NCI-H510A (cell line): ENCODE measurements around the gene NELFB.
A peak's percentile ranks its signal among the peaks of the same experiment; 100 is the strongest.

Source experiments
- DNase-seq: peaks from one replicate; lab custom pipeline; 2025; lab: John Stamatoyannopoulos, UW

NELFB gene

DNA sequence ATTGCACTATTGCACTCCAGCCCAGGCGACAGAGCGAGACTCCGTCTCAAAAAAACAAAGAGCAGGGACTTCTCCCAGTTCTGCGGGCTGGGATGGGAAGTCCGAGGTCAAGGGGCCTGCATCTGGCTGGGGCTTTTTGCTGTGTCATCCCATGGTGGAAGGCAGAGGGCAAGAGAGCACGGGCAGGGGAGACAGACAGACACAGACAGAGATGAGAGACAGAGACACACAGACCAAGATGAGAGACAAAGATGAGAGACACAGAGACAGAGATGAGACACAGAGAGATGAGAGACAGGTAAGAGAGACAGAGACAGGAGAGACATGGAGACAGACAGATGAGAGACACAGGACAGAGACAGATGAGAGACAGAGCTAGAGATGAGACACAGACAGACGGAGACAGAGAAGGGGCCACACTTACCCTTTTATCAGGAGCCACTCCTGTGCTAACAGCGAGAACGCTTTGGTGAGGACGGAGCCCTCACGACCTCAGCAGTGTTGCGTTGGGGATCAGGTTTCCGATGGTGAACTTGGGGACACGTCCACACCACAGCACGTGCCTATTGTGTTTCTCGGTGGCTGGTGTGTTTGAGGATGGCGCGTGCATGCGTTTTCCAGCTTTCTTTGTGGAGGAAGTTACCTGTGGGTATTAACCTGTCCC is 13.5 kb downstream of the NELFB start:
- no peak for DNase-seq

DNA sequence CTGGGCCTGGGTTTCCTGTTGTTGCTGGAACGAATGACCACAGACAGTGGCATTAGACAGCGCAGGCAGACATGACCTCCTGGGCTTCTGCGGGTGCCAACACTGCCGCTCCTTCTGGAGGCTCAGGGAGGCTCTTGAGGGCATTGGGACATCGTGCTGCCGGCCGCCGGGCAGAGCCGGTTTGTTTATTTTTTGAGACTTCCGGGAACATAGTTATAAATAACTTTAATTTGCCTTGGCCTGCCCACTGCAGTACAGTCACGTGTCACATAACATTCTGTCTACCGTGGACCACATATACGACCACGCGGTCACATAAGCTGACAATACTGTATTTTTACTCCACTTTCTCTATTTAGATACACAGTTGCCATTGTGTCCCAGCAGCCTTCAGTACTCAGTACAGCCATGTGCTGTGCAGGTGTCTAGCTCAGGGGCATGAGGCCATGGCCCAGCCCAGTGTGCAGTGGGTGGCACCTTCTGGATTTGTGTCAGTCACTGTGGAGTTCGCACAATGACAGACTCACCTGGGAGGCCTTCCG is 14.2 kb downstream of the NELFB start:
- DNase-seq: no peak

DNA sequence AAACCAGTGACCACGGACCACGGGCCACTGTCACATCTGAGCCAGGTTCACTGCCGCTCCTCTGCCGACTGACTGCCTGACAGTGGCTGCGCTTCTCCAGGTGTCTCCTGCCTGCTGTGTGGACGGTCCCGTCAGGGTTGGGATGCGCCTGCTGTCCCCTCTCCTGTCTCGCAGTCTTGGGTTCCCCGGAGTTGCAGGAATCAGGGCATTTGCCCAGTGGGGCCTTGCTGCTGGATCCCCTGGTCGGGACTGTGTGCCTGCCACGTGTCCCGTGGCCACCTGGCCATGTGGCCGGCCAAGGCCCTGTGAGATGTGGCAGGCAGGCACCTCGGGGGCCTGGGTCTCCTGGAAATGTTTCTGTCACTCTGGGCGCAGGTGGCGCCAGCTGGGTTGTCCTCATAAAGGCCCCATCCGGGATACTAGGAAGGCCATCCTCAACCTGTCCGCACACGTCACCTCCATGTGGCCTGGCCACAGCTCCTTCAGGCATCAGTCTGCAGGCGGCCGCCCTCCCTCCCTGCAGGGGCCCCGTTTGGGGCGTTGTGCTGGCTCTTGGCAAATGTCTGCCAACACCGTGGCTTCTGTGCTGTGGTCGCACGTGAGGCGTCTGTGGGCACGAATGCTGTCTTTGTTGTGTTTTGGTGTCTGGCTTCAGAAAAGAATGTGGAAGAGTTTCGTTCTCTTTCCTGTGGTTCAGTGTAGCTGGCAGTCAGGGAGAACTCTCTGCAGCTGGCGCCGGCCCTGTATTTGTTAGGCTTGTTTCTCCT is 16.0 kb downstream of the NELFB start:
- no peak for DNase-seq

DNA sequence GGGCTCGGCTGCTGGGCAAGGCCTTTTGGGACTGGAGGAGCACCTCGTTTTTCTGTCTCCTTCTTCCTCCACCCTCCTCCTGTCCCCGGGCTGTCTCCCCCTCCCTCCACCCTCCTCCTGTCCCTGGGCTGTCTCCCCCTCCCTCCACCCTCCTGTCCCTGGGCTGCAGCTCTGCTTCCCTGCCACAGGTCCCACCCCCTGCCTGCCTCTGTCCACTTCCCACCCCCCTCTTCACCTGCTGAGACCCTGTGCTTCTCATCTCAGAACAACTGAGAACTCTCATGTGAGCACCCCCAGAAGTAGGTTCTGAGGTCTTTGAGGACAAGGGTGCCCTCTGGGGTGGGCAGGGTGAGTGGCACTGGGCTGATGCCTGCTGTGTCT is 16.6 kb downstream of the NELFB start:
- no peak for DNase-seq

DNA sequence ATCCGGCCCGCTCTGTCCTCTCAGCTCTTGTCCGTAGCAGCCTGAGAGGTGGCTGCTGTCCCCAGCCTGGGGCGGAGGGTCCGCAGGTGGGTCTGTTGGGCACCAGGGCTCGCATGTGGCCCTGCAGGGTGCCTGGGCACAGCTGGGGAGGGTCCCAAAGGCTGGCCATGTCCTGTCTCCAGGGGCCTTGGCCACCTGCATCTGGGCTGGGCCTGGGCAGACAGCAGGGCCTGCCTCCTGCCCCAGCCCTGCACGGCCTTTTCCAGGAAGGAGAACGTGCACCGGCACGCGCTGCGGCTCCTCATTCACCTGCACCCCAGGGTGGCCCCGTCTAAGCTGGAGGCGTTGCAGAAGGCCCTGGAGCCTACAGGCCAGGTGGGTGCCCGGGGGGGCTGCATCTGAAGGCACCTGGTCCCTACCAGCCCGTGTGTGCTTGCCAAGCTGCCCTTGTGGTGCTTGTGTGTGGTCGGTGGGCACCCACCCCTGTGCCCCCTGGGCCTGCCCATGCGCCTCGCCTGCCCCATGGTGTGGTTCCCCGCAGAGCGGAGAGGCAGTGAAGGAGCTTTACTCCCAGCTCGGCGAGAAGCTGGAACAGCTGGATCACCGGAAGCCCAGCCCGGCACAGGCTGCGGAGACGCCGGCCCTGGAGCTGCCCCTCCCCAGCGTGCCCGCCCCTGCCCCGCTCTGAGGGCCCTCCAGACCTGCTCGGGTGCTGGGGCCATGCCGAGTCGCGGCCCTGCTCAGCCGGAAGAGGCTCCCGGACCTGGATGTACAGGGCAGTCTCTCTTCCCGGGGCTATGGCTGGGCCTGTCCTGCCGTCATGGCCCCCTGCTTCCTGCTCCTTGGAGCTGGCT is 17.3 kb downstream of the NELFB start:
- DNase-seq: peak; percentile 55

DNA sequence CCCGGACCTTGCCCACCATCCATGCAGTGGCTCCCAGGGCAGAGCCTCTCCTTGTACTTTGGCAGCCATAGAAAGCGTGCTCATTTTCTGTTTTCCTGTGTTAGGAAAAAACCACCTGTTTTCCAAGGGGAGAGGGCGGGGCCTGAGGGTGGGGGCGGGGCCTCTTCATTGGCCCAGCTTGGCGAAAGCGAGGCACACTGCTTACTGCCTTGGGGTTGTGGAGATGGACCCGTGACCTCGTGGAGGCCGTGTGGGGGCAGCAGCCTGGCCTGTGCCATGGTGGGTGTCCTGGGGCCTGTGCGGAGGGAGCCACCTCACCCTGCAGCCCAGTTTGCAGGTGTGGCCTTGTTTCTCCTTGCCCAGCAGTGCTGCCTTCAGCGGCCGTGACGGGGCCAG is 18.0 kb downstream of the NELFB start:
- no peak for DNase-seq

DNA sequence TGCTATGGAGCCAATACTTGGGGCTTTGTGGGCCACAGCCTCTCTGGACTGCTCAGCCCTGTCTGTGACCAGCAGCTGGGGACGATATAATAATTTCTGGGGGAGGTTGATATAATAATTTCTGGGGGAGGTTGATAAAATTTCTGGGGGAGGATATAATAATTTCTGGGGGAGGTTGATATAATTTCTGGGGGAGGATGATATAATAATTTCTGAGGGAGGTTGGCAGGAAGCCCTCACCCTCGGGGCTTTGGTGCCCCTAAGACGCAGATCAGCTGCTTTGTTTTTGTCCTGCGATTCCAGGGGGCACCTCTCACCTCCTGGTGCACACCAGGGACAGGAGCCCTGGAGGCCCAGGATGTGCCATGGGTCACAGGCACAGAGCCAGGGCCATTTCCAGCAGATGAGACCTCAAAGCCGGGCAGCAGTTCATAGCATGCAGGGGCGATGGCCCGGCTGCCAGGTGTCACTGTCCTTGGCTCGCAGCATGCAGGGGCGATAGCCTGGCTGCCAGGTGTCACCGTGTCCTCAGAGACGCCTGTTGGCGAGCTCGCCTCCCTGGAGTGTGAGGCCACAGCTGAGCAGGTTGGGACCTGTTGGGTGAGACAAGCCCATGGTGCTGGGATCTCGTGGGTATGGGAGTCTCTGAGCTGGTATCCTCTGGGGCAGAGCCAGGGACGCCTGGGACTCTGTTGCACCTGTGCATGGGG is 18.6 kb downstream of the NELFB start:
- DNase-seq: peak; percentile 89

DNA sequence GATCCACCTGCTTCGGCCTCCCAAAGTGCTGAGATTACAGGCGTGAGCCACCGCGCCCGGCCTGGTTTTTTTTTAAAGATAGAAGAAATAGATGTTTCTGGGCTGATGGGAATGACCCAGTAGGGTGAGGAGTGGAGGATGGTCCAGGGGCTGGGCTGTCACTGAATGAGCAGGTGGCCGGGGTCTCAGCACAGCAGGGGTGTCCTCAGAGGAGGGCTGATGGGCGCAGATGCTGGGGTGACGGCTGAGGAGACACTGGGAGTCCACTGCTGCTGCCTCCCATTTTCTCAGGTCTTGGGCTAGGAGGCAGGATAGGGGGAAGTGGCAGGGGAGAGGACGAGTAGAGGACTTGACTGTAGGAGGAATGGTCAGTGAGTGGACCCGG is 20.1 kb downstream of the NELFB start:
- no peak for DNase-seq

DNA sequence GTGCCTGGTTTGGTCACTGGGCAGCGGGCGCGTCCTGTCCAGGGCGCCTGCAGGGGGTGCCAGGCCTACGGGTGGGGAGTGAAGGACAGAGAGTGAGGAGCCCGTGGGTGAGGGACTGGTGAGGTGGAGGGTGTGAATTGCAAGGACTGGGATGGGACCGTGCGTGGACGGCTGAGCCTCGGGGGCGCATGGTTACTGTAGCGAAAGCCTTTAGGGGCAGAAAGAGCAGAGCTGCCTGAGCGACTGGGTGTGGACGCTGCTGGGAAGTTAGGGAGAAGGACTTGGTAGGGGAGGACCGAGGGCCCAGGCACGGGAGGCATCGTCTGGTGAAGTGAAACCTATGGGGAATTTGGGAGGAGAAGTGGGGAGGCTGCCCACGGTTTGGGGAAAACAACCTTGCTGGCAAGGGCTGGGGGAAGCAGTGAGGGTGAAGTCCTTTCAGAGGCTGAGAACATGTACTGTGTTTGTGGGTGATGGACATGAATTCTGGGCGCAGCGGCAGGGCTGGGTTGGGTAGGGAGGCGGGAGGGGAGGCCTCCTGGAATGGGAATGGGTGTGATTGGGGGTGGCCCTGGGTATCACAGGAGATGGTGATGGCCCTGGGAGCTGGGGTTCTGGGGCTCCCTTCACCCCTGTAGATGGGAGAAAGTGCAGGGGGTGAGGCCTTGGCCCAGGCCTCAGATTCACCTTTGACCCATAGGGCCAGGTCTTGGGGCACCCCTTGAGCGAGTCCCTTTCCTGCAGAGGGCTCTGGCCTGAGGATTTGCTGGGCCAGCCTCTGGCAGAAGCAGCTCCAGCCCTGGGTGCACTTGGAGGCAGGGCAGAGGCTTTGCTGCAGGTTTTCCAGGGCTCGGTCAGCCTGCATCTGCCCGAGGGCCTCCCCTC is 20.7 kb downstream of the NELFB start:
- no peak for DNase-seq

DNA sequence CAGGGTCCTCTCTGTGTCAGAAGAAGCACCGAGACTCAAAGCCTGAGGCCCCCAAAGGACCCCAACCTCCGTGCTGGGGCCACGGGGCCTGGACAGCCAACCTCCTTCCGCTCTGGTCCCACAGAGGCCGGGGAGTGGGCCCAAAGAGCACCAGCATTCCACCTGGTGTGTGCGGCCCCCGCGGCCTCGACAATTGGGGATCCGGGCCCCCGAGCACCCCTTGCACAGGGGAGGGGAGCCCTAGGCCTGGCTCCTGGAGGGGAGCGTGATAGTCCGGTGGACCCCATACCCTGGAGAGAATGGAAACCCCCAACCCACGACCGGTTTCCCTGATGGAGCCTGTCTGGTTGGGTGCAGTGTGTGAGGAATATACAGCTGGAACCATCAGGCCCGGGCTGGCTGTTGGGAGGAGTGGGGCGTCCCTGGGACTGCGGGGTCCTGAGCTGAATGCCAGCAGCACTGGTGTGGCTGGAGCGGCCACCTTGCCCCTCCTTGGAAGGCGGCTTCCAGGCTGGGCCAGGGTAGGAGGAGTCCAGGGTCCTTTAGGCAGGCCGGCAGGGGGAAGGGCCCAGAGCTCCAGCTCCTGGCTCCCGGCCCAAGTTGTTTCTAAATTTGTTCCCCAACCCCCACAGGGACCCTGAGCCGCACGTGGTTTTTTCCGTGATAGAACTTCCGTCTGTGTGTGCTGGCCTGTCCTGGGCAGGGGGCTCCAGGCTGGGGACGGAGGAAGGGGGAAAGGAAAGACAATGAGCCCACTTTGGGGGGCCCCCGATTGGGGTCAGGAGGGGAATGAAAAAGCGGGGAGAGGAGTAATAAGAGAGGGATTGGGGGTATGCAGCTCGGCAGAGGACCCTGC is 21.6 kb downstream of the NELFB start:
- no peak for DNase-seq

DNA sequence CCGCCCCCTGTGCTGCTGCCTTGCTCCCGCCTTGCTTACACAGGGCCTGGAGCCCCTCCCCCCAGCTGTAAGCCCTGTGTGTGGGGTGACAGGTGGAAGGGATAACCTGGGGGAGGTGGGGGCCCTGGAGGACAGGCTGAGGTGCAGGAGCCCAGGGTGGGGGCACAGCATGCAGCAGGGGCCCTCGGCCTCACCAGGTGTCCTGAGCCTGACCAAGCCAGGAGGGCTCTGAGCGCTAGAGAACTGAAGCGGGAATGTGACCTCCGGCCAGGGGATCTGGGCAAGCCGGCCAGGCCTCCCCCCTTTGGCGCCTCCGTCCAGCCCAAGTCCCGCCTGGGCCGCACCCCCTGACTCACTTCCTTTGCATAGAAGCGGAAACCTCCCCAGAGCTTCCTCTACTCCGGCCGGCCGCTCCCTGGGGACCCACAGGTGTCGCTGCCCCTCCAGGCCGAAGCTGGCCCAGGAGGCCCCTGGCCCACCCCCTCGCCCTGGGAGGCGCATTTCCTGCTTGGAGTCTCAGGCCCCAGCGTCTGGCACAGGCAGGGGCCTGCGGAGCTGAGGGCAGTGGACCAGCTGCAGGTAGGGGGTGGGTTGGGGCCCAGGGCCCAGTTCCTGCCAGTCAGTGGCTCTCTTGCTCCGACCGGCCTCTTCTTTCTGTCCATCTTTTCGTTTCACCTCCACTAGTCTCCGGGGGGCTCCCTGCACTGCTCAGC is 22.4 kb downstream of the NELFB start, which contains the start of gene TOR4A:
Gene TOR4A (plus strand): TSS at position 398 of the 713 bp plus-strand sequence. CDS start 964 bp downstream, outside the sequence.
- no peak for DNase-seq

DNA sequence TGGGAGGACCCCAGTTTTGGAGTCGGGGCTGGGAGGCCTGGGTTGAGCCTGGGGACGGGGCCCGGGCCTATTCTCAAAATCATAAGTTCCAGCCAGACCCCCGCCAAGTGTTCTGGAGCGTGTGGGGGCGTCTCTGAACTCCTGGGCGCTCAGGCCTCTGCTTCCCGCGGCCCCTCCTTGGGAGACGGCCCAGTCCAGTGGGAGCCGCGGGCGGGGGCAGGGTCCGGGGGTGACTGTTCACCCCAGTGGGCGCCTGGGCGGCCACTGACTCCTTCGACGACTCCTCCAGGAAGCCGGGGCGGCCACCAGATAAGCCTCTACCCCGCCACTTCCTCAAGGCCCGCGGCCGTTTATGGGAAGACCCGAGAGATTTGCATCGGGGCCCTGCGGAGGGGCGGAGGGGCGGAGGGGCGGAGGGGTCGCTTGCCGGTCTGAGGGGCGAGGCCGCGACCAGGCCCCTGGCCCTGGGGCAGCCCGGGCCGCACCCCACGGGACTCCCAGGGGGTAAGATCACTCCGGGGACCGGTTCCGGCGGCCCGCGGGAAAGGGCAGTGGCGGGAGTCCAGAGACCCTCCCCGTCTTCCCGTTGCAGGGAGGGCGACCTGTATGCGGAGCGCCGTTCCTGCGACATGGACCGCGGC is 23.1 kb downstream of the NELFB start:
- DNase-seq: no peak

DNA sequence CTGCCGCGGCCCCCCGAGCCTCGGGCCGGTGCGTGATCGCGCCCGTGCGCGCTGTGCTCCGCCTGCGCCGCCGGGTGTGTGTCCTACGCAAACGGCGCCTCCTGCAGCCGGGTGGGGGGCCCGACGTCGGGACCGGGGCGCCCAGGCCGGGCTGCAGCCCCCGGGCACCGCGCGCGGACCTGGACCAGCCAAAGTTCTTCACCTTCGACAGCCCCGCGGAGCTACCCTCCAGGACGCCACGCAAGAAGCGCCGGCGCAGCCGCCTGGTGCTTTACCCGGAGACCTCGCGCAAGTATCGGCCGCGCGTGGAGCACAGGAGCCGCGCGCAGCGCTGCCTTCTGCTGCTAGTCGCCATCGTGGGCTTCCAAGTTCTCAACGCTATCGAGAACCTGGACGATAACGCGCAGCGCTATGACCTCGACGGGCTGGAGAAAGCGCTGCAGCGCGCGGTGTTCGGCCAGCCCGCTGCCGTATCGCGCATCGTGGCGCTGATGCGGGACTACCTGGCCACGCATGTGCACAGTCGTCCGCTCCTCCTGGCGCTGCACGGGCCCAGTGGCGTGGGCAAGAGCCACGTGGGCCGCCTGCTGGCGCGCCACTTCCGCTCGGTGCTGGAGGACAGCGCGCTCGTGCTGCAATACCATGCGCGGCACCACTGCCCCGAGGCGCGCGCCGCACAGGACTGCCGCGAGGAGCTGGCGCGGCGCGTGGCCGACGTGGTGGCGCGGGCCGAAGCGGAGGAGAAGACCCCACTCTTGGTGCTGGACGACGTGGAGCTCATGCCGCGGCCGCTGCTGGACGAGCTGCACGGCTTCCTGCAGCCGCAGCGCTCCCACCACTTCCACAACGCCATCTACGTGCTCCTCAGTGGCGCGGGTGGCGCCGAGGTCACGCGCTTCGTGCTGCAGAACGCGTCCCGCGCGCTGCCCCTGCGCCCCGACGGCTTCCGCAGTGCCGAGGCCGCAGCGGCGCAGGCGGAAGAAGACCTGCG is 23.9 kb downstream of the NELFB start:
- no peak for DNase-seq

DNA sequence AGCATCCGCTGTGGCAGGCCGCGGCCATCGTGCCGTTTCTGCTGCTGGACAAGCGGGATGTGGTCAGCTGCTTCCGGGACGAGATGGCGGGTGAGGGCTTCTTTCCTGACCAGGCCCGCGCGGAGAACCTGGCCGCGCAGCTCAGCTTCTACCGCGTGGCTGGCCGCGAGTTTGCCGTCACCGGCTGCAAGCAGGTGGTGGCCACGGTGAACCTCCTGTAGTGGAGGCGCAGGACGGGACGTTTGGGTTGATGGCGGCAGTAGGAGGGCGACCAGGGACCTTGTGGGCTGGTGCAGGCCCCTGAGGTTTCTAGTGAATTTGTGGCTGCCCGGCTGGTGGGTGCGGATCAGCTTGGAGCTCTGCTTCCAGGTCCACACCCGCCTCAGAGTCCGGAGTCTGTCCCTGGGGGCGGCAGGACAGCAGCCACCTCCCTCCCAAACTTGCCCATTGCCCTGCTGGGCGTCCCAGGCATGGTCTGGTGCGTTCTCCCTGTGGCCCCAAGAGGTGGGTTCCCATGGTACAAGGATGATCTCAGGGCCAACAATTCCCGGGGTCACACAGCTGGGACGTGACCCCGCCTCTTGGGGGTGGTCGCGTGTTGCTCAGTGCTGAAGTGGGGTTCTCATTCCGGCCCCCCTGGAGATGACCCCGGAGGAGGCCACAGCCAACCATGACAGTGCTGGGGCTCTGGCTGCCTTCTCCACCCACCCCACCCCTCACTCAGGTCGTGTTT is 24.8 kb downstream of the NELFB start:
- no peak for DNase-seq

DNA sequence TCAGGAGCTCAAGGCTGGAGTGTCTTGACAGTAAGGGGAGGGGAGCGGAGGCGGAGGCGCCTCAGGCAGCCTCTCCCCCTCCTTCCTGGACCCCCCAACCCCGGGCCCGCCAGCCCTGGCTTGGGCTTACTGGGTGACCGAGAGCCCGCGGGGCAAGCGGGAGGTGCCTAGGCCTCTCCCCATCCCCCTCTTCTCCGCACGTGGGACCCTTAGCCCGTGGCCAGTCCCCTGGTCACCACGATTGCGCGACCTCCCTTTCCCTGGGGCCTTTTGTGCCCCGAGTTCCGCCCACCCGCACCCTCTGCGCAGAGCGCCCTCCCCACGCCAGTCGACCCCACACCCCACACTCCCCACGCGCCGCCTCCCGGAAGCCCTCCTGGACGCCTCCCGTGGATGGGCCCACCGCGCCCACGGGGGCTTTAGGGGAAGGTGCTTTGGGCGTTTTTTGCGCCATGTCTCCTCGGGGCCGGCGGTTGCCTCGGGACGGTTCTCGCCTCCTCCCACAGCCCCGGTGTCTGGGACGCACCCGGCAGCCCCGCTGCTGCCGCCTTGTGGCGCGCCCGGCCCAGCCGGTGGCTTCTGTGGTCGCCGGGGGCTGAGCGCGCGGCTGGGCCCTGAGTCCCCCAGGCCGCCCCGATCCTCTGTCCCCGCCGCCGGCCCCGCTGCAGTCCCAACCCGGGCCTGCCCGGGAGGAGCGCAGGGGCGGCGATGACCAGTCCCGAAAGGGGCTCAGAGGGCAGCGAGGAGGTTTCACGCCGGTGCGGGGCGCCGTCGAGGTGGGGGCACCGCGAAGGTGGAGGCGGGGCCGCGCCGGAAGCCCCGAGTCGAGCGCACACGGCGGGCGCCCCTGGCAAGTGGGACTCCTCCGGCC is 25.6 kb downstream of the NELFB start:
- DNase-seq: no peak
